Measurements from ENCODE around the gene SLC25A30.
A peak's percentile ranks its signal among the peaks of the same experiment; 100 is the strongest.
"Not testable (repeated sequence)": the region's sequence is repeated elsewhere in the genome, so short reads cannot be mapped to it uniquely, and the experiment has no call there.

SLC25A30 gene

GRCh38 chr13:45432737-45433380 is 14.7 kb upstream of the SLC25A30 start:
- DNase-seq (ENCODE audit: low read depth in 2 of 2) = no peak

GRCh38 chr13:45426056-45426841 is 8.1 kb upstream of the SLC25A30 start:
- DNase-seq (ENCODE audit: low read depth in 2 of 2) = not testable (repeated sequence)

GRCh38 chr13:45422731-45423292 is 4.6 kb upstream of the SLC25A30 start:
- DNase-seq (ENCODE audit: low read depth in 2 of 2) = no peak

GRCh38 chr13:45419945-45420344 is 1.8 kb upstream of the SLC25A30 start:
- no peak for DNase-seq (ENCODE audit: low read depth in 2 of 2)

- not testable (repeated sequence) for DNase-seq (ENCODE audit: low read depth in 2 of 2)
Observed at GRCh38 chr13:45419389-45419788, 1.2 kb upstream of the SLC25A30 start.

GRCh38 chr13:45416516-45417128 is 1.6 kb downstream of the SLC25A30 start:
- DNase-seq (ENCODE audit: low read depth in 2 of 2) = no peak

- no peak for DNase-seq (ENCODE audit: low read depth in 2 of 2)
Observed at GRCh38 chr13:45415112-45415511, 3.1 kb downstream of the SLC25A30 start.

- DNase-seq (ENCODE audit: low read depth in 2 of 2) = no peak
Observed at GRCh38 chr13:45413826-45414307, 4.3 kb downstream of the SLC25A30 start.

GRCh38 chr13:45412274-45413049 is 5.7 kb downstream of the SLC25A30 start:
- no peak for DNase-seq (ENCODE audit: low read depth in 2 of 2)

GRCh38 chr13:45411631-45412030 is 6.5 kb downstream of the SLC25A30 start:
- DNase-seq (ENCODE audit: low read depth in 2 of 2) = no peak

- no peak for DNase-seq (ENCODE audit: low read depth in 2 of 2)
Observed at GRCh38 chr13:45411221-45411620, 7.0 kb downstream of the SLC25A30 start.

GRCh38 chr13:45410466-45410865 is 7.7 kb downstream of the SLC25A30 start:
- DNase-seq (ENCODE audit: low read depth in 2 of 2) = no peak

- DNase-seq (ENCODE audit: low read depth in 2 of 2) = no peak
Observed at GRCh38 chr13:45410001-45410400, 8.2 kb downstream of the SLC25A30 start.

GRCh38 chr13:45406421-45406820 is 11.8 kb downstream of the SLC25A30 start:
- DNase-seq (ENCODE audit: low read depth in 2 of 2) = no peak

GRCh38 chr13:45403081-45403480 is 15.1 kb downstream of the SLC25A30 start:
- no peak for DNase-seq (ENCODE audit: low read depth in 2 of 2)

GRCh38 chr13:45402641-45403040 is 15.5 kb downstream of the SLC25A30 start:
- no peak for DNase-seq (ENCODE audit: low read depth in 2 of 2)

- no peak for DNase-seq (ENCODE audit: low read depth in 2 of 2)
Observed at GRCh38 chr13:45401314-45401713, 16.9 kb downstream of the SLC25A30 start.

GRCh38 chr13:45398877-45399276 is 19.3 kb downstream of the SLC25A30 start:
- DNase-seq (ENCODE audit: low read depth in 2 of 2) = peak in 1 of 2 donors; percentile 17

GRCh38 chr13:45396533-45397095 is 21.6 kb downstream of the SLC25A30 start:
- DNase-seq (ENCODE audit: low read depth in 2 of 2) = no peak

GRCh38 chr13:45393941-45394570 is 24.1 kb downstream of the SLC25A30 start:
- DNase-seq (ENCODE audit: low read depth in 2 of 2) = no peak

GRCh38 chr13:45392811-45393210 is 25.4 kb downstream of the SLC25A30 start:
- DNase-seq (ENCODE audit: low read depth in 2 of 2) = no peak

All from activated CD8-positive, alpha-beta memory T cell treated with anti-CD3 and anti-CD28 coated beads for 4 hours (primary cell).